Upper lobe of left lung (tissue), 6 donors: Measurements from ENCODE around the gene SLC4A2. TPM values are rescaled to one million over a fixed set of nuclear protein-coding genes. Genes with fewer than 3 reads are reported as not detected.
A peak's percentile ranks its signal among the peaks of the same experiment; 100 is the strongest.

Source experiments
- ATAC-seq, 2 donors: fragments of 200-7000 bp; cut with Tn5 transposase; one replicate each; pipeline ENCODE4 v1.9.1; 2022; ENCODE audit warnings: mild to moderate bottlenecking in 2 of 2, moderate library complexity in 2 of 2; ENCODE audit not compliant: low FRiP score in 2 of 2
- DNase-seq, 2 donors: peaks; one replicate each; pipeline ENCODE4 v3.0.0-alpha.2; 2019 to 2020
- H3K27ac ChIP-seq, 4 donors: fragments of 200-600 bp; sonication (generic); one replicate each; pipeline ENCODE4 v1.5.1; 2016 to 2019
- H3K27me3 ChIP-seq, 4 donors: fragments of 200-600 bp; sonication (generic); one replicate each; pipeline ENCODE4 v1.5.1; 2017 to 2019
- H3K36me3 ChIP-seq, 4 donors: fragments of 200-600 bp; sonication (generic); one replicate each; pipeline ENCODE4 v1.5.1; 2016 to 2019
- H3K4me1 ChIP-seq, 4 donors: fragments of 200-600 bp; sonication (generic); one replicate each; pipeline ENCODE4 v1.5.1; 2018 to 2019
- H3K4me3 ChIP-seq, 4 donors: fragments of 200-600 bp; sonication (generic); one replicate each; pipeline ENCODE4 v1.5.1; 2017 to 2019; ENCODE audit warnings: mild to moderate bottlenecking in 2 of 4, moderate library complexity in 1 of 4
- H3K9me3 ChIP-seq, 4 donors: fragments of 200-600 bp; sonication (generic); one replicate each; pipeline ENCODE4 v1.5.1; 2018 to 2019
- CTCF ChIP-seq, 6 experiments: fragments of 450-650 bp in 4 of 6; fragments of 200-600 bp in 2 of 6; sonication (generic) in 2 of 6; IDR thresholded peaks; one replicate each; pipeline ENCODE4 v1.5.1; 2016 to 2019; ENCODE audit warnings: antibody characterized with exemption in 6 of 6
- EP300 ChIP-seq, 4 donors: sonication (generic); formaldehyde crosslinking; IDR thresholded peaks; one replicate each; pipeline ENCODE4 v1.5.1; 2017; ENCODE audit warnings: antibody characterized with exemption in 4 of 4, control low read depth in 2 of 4
- POLR2A ChIP-seq, 4 donors: fragments of 450-650 bp; IDR thresholded peaks; one replicate each; pipeline ENCODE4 v1.5.1; 2016 to 2017; ENCODE audit warnings: antibody characterized with exemption in 4 of 4, mild to moderate bottlenecking in 2 of 4
- POLR2AphosphoS5 ChIP-seq, 2 donors: sonication (generic); formaldehyde crosslinking; IDR thresholded peaks; one replicate each; pipeline ENCODE4 v1.5.1; 2017; ENCODE audit warnings: antibody characterized with exemption in 2 of 2
- WGBS, 2 donors: methylation state at CpG; one replicate each; pipeline ENCODE4 v1.1.5; 2017 to 2018; 5-methylcytosine and 5-hydroxymethylcytosine counted together
- total RNA-seq, 6 donors: library from RNA; depleted of rRNA in 4 of 6; stranded (reverse); fragments of >200 nt in 4 of 6; gene quantifications; one replicate each; pipeline versions ENCODE4 v1.1.0 to v1.2.1, GENCODE V29; 2016 to 2021
- donor health status: DM: no; HTN: no; CAD: no; lungs with moderate emphysema.
- donor health status: DM: no; HTN: yes; CAD: no; lungs with severe emphysema.

Gene SLC4A2
- total RNA-seq, 6 donors from 2014 or later = 88.4 to 312 (median 188) TPM

DNA sequence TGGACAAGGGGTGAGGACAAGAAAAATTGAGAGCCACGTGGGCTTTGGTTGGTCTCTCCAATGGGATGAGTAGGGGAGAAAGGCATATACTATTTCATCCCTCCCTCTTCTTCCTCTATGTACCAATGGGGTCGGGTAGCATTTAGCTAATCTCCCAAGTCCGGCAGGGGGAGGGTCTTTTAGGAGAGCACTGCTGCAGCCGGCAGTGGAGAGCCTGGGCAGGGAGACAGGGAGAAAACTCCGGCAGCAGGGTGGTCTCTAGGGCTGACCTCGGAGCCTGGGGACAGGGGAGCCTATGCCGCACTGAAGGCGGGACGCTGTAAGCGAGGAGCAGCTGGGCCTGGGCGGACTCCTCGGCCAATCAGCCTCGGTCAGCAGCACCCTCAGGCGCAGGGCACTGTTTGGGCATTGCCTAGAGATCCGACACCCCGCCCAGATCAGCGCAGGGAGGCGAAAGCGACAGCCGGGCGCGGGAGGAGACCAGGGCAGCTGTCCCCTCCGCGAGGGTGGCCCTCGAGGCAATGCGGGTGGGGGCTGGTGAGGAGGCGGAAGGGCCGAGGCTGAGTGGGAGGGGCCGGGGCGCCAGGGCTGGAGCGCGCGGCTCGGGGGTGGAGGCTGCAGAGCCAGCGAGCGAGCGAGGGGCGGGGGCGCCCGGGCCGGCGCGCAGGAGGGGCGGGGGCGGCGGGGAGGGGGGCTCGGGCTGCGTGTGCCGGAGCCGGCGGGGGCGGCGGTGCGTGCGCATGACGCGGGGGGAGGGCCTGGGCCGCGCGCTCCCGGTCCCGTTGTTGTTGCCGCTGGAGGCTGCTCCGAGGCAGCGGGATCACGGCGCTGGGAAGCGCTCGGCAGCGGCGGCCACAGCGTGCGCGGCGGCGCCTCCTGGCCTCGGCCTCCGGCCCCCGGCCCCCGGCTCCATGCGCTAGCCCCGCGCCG is 26.6 kb downstream of the SLC4A2 start, which contains the start of gene AGAP3:
TSS of gene AGAP3 (plus strand) at position 785 of the 930 bp plus-strand sequence. CDS start 267 bp downstream, outside the sequence.
- 1 to 3% methylated on average over 5 to 28 of the region's 84 CpGs for WGBS, 2 donors
- Histone ChIP-seq H3K4me3 (peak within 1 kb of the TSS; percentile 70 to 83 (median 82)), H3K27ac (peak within 1 kb of the TSS; percentile 89 to 93 (median 91)), H3K36me3 (peaks cover 0 to 5% (median 0%) of the 10 kb centered on the region in 4 donors), H3K4me1 (peaks cover 65 to 80% (median 73%) of the 10 kb centered on the region in 4 donors), H3K27me3 (no peaks in the 10 kb centered on the region), H3K9me3 (no peaks in the 10 kb centered on the region)
- peak; percentile 71 to 82 for ATAC-seq
- peak; percentile 94 to 97 for DNase-seq
- TF ChIP-seq POLR2AphosphoS5 (IDR thresholded peaks at IDR 0.05) (peak; percentile 91 to 92), CTCF (IDR thresholded peaks at IDR 0.05) (peak in 1 of 6 experiments; percentile 6), EP300 (IDR thresholded peaks at IDR 0.05) (no peak), POLR2A (IDR thresholded peaks at IDR 0.05) (peak in 1 of 4 donors; percentile 89)

DNA sequence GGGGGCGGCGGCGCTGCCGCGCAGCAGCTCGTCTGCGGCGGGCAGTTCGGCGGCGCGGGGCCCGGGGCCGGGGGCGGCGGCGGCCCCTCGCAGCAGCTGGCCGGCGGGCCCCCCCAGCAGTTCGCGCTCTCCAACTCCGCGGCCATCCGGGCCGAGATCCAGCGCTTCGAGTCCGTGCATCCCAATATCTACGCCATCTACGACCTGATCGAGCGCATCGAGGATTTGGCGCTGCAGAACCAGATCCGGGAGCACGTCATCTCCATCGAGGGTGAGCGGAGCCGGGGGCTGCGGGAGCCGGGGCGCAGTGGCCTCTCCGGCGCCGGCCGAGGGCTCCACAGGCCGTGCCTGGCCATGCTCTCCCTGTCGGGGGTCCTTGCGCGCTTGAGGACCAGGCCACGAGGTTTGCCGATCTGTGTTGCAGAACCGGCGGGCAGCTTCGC is 27.4 kb downstream of the SLC4A2 start:
- H3K27me3 ChIP-seq = no peaks in the 10 kb centered on the region
- peaks cover 0 to 2% (median 0%) of the 10 kb centered on the region in 4 donors for H3K36me3 ChIP-seq
- DNase-seq (peak in 1 of 2 donors; percentile 88), ATAC-seq (no peak)
- H3K9me3 ChIP-seq = no peaks in the 10 kb centered on the region
- 0% methylated on average over 15 of the region's 56 CpGs for WGBS, 2 donors
- peaks cover 65 to 80% (median 73%) of the 10 kb centered on the region in 4 donors for H3K4me1 ChIP-seq
- peak overlapping the region; percentile 89 to 93 (median 91) for H3K27ac ChIP-seq
- TF ChIP-seq CTCF (IDR thresholded peaks at IDR 0.05) (no peak), POLR2AphosphoS5 (IDR thresholded peaks at IDR 0.05) (no peak), EP300 (IDR thresholded peaks at IDR 0.05) (no peak), POLR2A (IDR thresholded peaks at IDR 0.05) (no peak)
- H3K4me3 ChIP-seq = peak overlapping the region; percentile 70 to 83 (median 82)

DNA sequence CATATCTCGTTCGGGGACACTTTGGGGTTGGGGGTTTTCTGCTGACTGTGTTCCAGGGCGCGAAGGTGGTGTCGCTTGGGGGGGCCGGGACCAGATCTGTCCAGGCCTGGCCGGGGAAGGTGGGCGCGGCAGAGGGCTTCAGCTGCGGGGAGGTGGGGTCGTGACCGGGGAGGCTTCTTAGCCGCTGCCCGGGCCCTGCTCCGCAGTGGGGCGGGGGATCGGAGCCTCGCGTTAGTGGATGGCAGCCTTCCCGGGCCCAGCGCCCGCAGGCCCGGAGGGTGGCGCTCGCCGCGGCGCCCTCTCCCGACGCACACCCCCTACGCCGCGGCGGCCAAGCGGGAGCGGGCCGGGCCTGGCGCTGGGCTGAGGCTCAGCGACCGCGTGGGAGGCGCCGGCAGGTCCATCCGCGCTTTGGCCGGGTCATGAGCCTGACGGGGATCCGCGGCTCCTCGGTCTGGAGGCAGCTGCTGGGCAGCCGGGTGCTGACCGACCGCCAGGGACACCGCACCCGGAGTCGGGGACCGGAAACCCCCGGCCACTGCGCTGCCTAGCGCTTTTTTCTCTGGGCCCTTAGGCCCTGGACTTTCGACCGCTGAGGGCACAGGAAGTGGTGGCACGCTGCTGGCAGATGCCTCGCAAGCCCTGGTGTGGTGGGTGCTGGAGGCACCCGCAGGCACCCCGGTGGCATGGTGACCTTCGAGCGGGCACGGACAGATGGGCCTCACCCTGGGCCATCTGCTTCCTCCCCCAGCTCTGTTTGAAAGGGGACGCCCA is 28.0 kb downstream of the SLC4A2 start:
- no peaks in the 10 kb centered on the region for H3K27me3 ChIP-seq
- ATAC-seq (peak; percentile 3 to 65), DNase-seq (peak; percentile 52 to 94)
- 1 to 2% methylated on average over 33 to 38 of the region's 70 CpGs for WGBS, 2 donors
- peak overlapping the region; percentile 70 to 83 (median 82) for H3K4me3 ChIP-seq
- peaks cover 0 to 8% (median 2%) of the 10 kb centered on the region in 4 donors for H3K36me3 ChIP-seq
- TF ChIP-seq EP300 (IDR thresholded peaks at IDR 0.05) (no peak), POLR2AphosphoS5 (IDR thresholded peaks at IDR 0.05) (peak; percentile 5 to 9), CTCF (IDR thresholded peaks at IDR 0.05) (peak; percentile 15 to 56 (median 32)), POLR2A (IDR thresholded peaks at IDR 0.05) (peak in 1 of 4 donors; percentile 14)
- H3K4me1 ChIP-seq = peaks cover 61 to 80% (median 72%) of the 10 kb centered on the region in 4 donors
- no peaks in the 10 kb centered on the region for H3K9me3 ChIP-seq
- H3K27ac ChIP-seq = peak overlapping the region; percentile 89 to 93 (median 91)

- peak overlapping the region; percentile 70 to 83 (median 82) for H3K4me3 ChIP-seq
- no peak for ATAC-seq
Observed at GRCh38 chr7:151088019-151088855, 28.8 kb downstream of the SLC4A2 start.

More at GRCh38 chr7:151088019-151088855, 28.8 kb downstream of the SLC4A2 start:
- 25 to 32% methylated on average over 15 to 16 of the region's 16 CpGs for WGBS, 2 donors
- peak in 1 of 2 donors; percentile 54 for DNase-seq
- H3K4me1 ChIP-seq = peaks cover 57 to 83% (median 72%) of the 10 kb centered on the region in 4 donors
- no peaks in the 10 kb centered on the region for H3K9me3 ChIP-seq
- no peaks in the 10 kb centered on the region for H3K27me3 ChIP-seq
- peaks cover 0 to 8% (median 2%) of the 10 kb centered on the region in 4 donors for H3K36me3 ChIP-seq
- TF ChIP-seq EP300 (IDR thresholded peaks at IDR 0.05) (peak in 1 of 4 donors; percentile 9), POLR2AphosphoS5 (IDR thresholded peaks at IDR 0.05) (peak in 1 of 2 donors; percentile 47), CTCF (IDR thresholded peaks at IDR 0.05) (no peak), POLR2A (IDR thresholded peaks at IDR 0.05) (no peak)
- H3K27ac ChIP-seq = peak overlapping the region; percentile 89 to 93 (median 91)
